GM10248 (cell line): ENCODE data around the gene KLK15.

Experiments used
- CTCF ChIA-PET: fragments of 300-600 bp; sonication (Branson Sonifier 250); formaldehyde crosslinking; extraction: SDS; loops from one replicate; lab custom pipeline; 2021; ENCODE audit warnings: antibody characterized with exemption; lab: Yijun Ruan, JAX
- POLR2A ChIA-PET: fragments of 350-650 bp; sonication (Branson Sonifier 250); formaldehyde crosslinking; extraction: SDS; loops from one replicate; lab custom pipeline; 2020; ENCODE audit warnings: antibody characterized with exemption; lab: Yijun Ruan, JAX
- DNase-seq: peaks from one replicate; pipeline ENCODE4 v3.0.0; 2012; ENCODE audit errors: extremely low spot score
- CTCF ChIP-seq: IDR thresholded peaks from 2 replicates; pipeline ENCODE4 v1.5.1; 2012; ENCODE audit warnings: mild to moderate bottlenecking, low read depth; ENCODE audit errors: extremely low read depth, missing control alignments, control extremely low read depth

Gene KLK15

GRCh38 chr19:50839712-50840655 is 6.6 kb upstream of the KLK15 start:
- ChIA-PET POLR2A (no interaction called here), CTCF (interaction anchor here (0.8 to 1.5 kb wide), 6 partner anchors 8 to 95 kb away, joined by 3 to 5 read pairs (median 3); no protein-coding TSS in a partner anchor)
- no peak for TF ChIP-seq CTCF
- no peak for DNase-seq

- POLR2A ChIA-PET = no interaction called here
- peak; percentile 67 for DNase-seq
Observed at GRCh38 chr19:50838239-50838638, 4.9 kb upstream of the KLK15 start.

GRCh38 chr19:50837300-50837699 is 3.9 kb upstream of the KLK15 start:
- TF ChIP-seq CTCF = no peak
- DNase-seq = no peak
- POLR2A ChIA-PET = no interaction called here
- CTCF ChIA-PET = no interaction called here

More at GRCh38 chr19:50838239-50838638, 4.9 kb upstream of the KLK15 start:
- TF ChIP-seq CTCF = peak; percentile 34
- CTCF ChIA-PET = interaction anchor here (0.8 to 1.0 kb wide), 2 partner anchors 67 to 84 kb away, joined by 3 to 4 read pairs; no protein-coding TSS in a partner anchor

- CTCF ChIA-PET = no interaction called here
- POLR2A ChIA-PET = no interaction called here
- no peak for TF ChIP-seq CTCF
Observed at GRCh38 chr19:50836543-50837195, 3.3 kb upstream of the KLK15 start.

GRCh38 chr19:50835785-50836542 is 2.6 kb upstream of the KLK15 start:
- peak; percentile 2 for TF ChIP-seq CTCF
- DNase-seq = peak; percentile 93
- ChIA-PET CTCF (no interaction called here), POLR2A (no interaction called here)

More at GRCh38 chr19:50836543-50837195, 3.3 kb upstream of the KLK15 start:
- peak; percentile 20 for DNase-seq
